OCI-M2 (cell line): ENCODE data around the gene METTL21A.

Experiments
- DNase-seq: peaks from one replicate; lab custom pipeline; 2025; ENCODE audit not compliant: unreplicated experiment; lab: John Stamatoyannopoulos, UW

METTL21A gene

GRCh38 chr2:207624185-207625013, 795 bp downstream of the METTL21A start:
- peak; percentile 9 for DNase-seq

DNA sequence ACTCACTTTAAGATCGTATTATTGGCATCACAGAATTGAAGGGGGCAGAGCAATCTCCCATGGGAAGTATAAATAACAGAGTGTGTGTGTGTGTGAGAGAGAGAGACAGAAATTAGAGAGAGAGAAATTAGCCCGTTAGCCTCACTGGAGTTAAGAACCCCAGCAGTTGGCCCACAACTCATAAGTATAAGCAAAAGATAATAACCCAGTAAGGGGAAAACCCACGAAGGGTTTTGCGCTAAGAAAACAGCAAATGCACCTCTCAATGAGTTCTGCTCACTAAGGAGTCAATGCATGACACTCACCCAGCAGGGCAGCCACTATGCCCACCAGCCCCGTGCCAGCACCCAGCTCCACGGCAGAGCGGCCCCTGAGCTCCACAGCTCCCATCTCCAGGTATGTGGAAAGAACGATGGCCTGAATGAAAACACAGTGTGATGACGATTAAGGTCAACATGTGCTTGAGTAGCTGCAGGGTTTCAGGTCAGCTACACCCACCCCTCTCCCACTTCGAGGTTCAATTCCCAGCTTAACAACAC, 3.6 kb downstream of the METTL21A start:
- DNase-seq = no peak

DNA sequence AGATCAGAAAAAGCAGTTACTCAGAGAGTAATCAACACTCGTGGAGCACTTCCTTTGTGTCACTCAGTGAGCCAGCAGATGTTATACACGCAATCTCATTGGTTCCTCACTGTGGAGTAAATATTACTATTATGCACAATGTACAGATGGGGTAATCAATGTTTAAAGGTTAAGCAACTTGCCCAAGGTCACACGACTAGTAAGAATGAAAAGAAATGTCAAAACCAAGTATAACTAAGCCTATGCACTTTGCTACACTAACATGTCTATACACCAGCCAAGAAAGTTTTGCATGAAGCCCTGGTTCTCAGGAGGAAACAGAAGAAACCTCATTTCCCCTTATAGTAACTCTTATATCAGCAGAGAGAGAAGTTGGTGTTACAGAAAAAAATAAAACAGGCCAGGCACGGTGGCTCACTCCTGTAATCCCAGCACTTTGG, 5.4 kb downstream of the METTL21A start:
- no peak for DNase-seq

GRCh38 chr2:207617011-207617671, 8.1 kb downstream of the METTL21A start:
- no peak for DNase-seq

- DNase-seq = no peak
Observed at GRCh38 chr2:207616185-207616584, 9.0 kb downstream of the METTL21A start.

GRCh38 chr2:207614824-207615223, 10.4 kb downstream of the METTL21A start:
- no peak for DNase-seq

DNA sequence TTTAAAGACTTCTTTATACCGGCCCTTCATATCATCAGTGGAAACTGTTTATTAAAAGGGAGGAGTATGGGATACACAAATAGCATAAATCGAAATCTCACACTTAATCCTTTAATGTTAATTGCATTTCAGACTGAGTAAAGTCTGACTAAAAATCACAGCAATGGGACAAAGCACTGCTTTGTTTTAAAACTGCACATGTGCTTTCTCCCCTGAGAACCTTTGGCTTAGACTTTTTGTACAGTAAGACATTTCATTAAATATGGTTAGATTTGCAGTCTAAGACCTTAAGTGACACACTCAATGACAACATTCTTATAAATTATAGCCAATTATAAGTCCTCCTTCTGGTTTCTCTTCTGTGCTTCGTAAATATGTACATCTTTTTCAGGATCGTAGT, 12.5 kb downstream of the METTL21A start:
- no peak for DNase-seq

DNA sequence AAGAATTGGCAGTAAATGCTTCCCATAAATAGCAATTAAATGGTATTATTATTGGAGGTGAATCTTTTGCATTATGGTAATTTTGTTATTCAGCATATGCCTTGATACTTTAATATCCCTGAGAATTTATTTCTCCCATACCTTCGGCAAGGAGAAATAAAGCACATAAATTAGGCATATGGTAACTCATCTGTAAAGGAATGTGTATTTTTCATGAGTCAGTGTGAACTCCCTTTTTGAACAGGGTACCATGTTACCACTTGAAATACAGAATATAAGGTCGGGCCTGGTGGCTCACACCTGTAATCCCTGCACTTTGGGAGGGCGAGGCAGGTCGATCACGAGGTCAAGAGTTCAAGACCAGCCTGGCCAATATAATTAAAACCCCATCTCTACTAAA, 18.4 kb downstream of the METTL21A start:
- no peak for DNase-seq

DNA sequence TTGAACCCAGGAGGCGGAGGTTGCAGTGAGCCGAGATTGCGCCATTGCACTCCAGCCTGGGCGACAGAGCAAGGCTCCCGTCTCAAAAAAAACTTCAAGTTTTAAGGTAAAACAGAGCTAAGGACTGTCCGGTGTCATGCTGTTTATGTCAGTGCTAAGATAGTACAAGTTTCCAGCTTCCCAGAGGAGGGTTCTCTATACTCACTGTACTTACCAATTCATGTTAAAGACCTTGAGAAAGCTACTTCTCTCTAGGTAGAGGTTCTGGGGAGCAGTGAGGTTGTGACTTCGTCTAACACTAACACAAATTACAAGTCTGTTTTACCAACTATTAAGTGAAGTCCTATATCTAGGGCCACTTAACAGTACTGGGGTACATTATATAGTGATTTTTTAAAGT, 18.8 kb downstream of the METTL21A start:
- no peak for DNase-seq

DNA sequence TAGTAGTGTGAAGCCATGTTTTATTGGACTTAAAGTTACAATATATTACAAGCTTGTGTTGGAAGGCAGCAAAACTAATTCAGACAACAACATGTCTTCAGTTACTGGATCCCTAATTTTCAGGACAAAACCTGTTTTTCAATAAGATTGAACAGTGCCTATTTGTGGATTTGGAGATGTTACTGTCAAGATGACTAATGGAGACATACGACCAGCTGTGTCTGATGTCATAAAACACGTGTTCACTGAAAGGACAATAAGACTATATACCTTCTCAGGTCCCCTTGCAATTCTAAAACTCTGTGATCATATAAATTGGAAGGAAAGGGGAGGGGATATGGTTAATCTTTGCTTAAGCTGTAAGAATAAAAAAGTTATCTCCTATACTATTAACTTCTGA, 21.7 kb downstream of the METTL21A start:
- no peak for DNase-seq

DNA sequence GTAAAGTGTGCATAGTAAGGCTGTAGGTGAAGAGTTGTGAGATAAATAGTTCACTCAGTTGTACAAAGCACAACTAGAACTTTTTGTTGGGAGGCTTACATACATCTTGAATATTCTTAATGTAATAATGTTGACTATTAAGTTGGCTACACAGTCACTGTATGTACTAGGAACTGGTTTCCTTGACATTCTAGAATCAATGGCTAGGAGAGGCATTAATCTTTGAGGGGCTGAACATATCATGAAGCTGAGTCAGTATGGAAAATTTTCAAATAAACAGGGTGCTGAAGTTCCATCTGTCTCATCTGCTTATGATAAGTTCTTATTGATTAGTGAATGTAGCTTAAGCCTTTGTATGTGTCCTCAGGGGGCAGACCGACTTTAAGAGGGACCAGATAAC, 23.4 kb downstream of the METTL21A start:
- no peak for DNase-seq

DNA sequence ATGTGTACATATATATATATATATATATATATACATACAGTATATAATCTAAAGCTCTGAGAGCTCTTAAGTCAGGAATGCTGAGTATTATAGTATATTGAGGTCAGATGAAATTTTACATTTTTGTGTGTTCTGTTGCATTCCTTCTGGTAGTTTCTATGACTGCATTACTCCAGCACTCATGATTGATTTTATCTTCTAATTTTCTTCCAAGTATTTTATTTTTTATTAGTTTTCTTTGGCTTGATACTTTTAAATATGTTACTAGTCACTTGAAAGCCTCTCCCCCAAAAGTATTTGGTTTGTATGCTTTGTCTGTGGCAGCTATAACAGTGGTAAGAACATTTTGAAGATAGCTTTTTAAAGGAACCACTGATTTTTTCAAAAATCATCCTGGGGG, 25.0 kb downstream of the METTL21A start:
- DNase-seq = no peak

- no peak for DNase-seq
Observed at GRCh38 chr2:207599636-207600035, 25.6 kb downstream of the METTL21A start.

DNA sequence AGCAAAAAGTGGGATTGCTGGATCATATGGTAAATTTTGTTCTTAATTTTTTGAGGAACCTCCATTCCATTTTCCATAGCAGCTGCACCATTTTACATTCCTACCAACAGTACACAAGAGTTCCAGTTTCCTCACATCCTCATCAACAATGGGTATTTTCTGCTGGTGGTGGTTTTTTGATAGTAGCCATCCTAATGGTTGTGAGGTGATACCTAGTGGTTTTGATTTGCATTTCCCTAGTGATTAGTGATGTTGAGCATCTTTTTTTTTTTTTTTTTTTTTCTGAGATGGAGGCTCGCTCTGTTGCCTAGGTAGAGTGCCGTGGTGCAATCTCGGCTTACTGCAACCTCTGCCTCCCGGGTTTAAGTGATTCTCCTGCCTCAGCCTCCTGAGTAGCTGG, 30.5 kb downstream of the METTL21A start:
- no peak for DNase-seq

DNA sequence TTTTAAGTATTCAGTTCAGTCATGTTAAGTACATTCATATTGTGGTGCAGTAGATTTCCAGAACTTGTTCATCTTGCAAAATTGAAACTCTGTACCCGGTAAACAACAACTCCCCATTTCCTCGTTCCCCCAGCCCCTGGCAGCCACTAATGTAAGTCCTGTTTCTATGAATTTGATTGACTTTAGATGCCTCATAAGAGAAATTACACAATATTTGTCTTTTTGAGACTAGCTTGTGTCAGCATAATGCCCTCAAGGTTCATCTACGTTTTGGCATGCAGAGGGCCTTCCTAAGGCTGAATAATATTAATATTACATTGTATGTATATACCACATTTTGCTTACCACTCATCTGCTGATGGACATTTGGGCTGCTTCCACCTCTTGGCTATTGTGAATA, 30.9 kb downstream of the METTL21A start:
- no peak for DNase-seq

DNA sequence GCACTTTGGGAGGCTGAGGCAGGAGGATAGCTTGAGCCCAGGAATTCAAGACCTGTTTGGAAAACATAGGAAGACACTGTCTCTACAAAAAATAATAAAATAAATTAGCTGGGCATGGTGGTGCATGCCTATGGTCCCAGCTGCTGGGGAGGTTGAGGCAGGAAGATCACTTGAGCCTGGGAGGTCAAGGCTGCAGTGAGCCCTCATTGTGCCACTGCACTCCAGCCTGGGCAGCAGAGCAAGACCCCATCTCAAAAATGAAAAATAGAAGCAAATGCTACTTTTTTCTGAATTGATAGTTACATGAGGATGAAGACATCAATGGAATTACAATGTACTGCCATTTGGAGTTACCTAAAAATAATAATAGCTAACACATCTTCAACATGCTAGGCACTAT, 31.9 kb downstream of the METTL21A start:
- no peak for DNase-seq

- no peak for DNase-seq
Observed at GRCh38 chr2:207589143-207589542, 36.1 kb downstream of the METTL21A start.

GRCh38 chr2:207587305-207587704, 37.9 kb downstream of the METTL21A start:
- no peak for DNase-seq

GRCh38 chr2:207584952-207585351, 40.2 kb downstream of the METTL21A start:
- DNase-seq = no peak

GRCh38 chr2:207571370-207571769, 53.8 kb downstream of the METTL21A start:
- DNase-seq = no peak

- DNase-seq = no peak
Observed at GRCh38 chr2:207567671-207568070, 57.5 kb downstream of the METTL21A start.
